GM23338 (cell line): ENCODE results near the gene CD6. TPM values are rescaled to one million over a fixed set of nuclear protein-coding genes. Genes with fewer than 3 reads are reported as not detected.

ENCODE experiments used
- ATAC-seq: fragments of 200-7000 bp; cut with Tn5 transposase; 3 replicates; pipeline ENCODE4 v1.9.1; 2020
- DNase-seq: peaks from one replicate; pipeline ENCODE4 v3.0.0-alpha.2; 2015; ENCODE audit warnings: low spot score
- H2AFZ ChIP-seq: fragments of 200-600 bp; sonication (generic); 2 replicates; pipeline ENCODE4 v1.8.0; 2016; ENCODE audit warnings: antibody characterized with exemption, mild to moderate bottlenecking, moderate library complexity
- H3F3A ChIP-seq: fragments of 200-600 bp; sonication (generic); replicated peaks from 2 replicates; pipeline ENCODE4 v1.8.0; 2017; ENCODE audit warnings: antibody characterized with exemption, mixed run types, low read depth
- H3K27ac ChIP-seq: fragments of 200-600 bp; sonication (generic); 2 replicates; pipeline ENCODE4 v1.6.1; 2016; ENCODE audit warnings: low read depth
- H3K27me3 ChIP-seq: fragments of 200-600 bp; sonication (generic); 2 replicates; pipeline ENCODE4 v1.8.0; 2016; ENCODE audit warnings: mild to moderate bottlenecking, mixed run types, moderate library complexity; ENCODE audit not compliant: insufficient read depth
- H3K36me3 ChIP-seq: fragments of 200-600 bp; sonication (generic); 2 replicates; pipeline ENCODE4 v1.8.0; 2016; ENCODE audit warnings: mild to moderate bottlenecking; ENCODE audit not compliant: insufficient read depth
- H3K4me1 ChIP-seq: fragments of 200-600 bp; sonication (generic); 2 replicates; pipeline ENCODE4 v1.8.0; 2016; ENCODE audit warnings: mild to moderate bottlenecking, moderate library complexity; ENCODE audit not compliant: insufficient read depth
- H3K4me2 ChIP-seq: fragments of 200-600 bp; sonication (generic); 2 replicates; pipeline ENCODE4 v1.7.1; 2017; ENCODE audit warnings: mixed run types
- H3K4me3 ChIP-seq: fragments of 200-600 bp; sonication (generic); 2 replicates; pipeline ENCODE4 v1.6.1; 2016; ENCODE audit warnings: mixed run types
- H3K79me2 ChIP-seq: fragments of 200-600 bp; sonication (generic); replicated peaks from 2 replicates; pipeline ENCODE4 v1.8.0; 2017; ENCODE audit warnings: mild to moderate bottlenecking; ENCODE audit not compliant: insufficient read depth
- H3K9me2 ChIP-seq: fragments of 200-600 bp; sonication (generic); 2 replicates; pipeline ENCODE4 v1.8.0; 2017; ENCODE audit not compliant: insufficient read depth
- H4K20me1 ChIP-seq: fragments of 200-600 bp; sonication (generic); replicated peaks from 2 replicates; pipeline ENCODE4 v1.8.0; 2017; ENCODE audit warnings: mild to moderate bottlenecking; ENCODE audit not compliant: insufficient read depth
- H3K27ac Mint-ChIP-seq: 2 replicates; pipeline ENCODE4 v1.8.0; 2020; ENCODE audit warnings: inconsistent platforms, mild to moderate bottlenecking, moderate library complexity, mixed read lengths
- H3K27me3 Mint-ChIP-seq: 3 replicates; pipeline ENCODE4 v1.8.0; 2022; ENCODE audit warnings: low read depth, mild to moderate bottlenecking, moderate library complexity, mixed read lengths, inconsistent platforms; ENCODE audit not compliant: insufficient read depth, poor library complexity
- H3K36me3 Mint-ChIP-seq: 3 replicates; pipeline ENCODE4 v1.8.0; 2021; ENCODE audit warnings: low read depth, mild to moderate bottlenecking, inconsistent platforms, moderate library complexity, mixed read lengths
- H3K4me1 Mint-ChIP-seq: 3 replicates; pipeline ENCODE4 v1.8.0; 2020; ENCODE audit warnings: mild to moderate bottlenecking, inconsistent platforms, mixed read lengths
- H3K4me3 Mint-ChIP-seq: 3 replicates; pipeline ENCODE4 v1.8.0; 2021; ENCODE audit warnings: moderate library complexity, mild to moderate bottlenecking, inconsistent platforms, mixed read lengths
- H3K9me3 Mint-ChIP-seq: 3 replicates; pipeline ENCODE4 v1.8.0; 2020; ENCODE audit warnings: moderate library complexity, mild to moderate bottlenecking, inconsistent platforms, mixed read lengths
- CREB1 ChIP-seq: fragments of 250-450 bp; sonication (Bioruptor Pico); IDR thresholded peaks from 2 replicates; pipeline ENCODE4 v1.5.0; 2020; ENCODE audit warnings: low read depth, mild to moderate bottlenecking, moderate library complexity
- CTCF ChIP-seq, 2 experiments: fragments of 200-600 bp in 1 of 2; sonication (generic) in 1 of 2; conservative IDR thresholded peaks; 2 replicates each; pipeline versions ENCODE4 v1.5.1 to v1.6.1; 2016 to 2017; ENCODE audit warnings: antibody characterized with exemption in 2 of 2, low read depth in 2 of 2, mild to moderate bottlenecking in 2 of 2, moderate library complexity in 1 of 2
- ETS1 ChIP-seq: IDR thresholded peaks from 2 replicates; pipeline ENCODE4 v1.6.1; 2016; ENCODE audit warnings: antibody characterized with exemption
- EZH2 ChIP-seq: fragments of 200-600 bp; sonication (generic); IDR thresholded peaks from one replicate; pipeline ENCODE4 v1.8.0; 2017; ENCODE audit warnings: antibody characterized with exemption, mild to moderate bottlenecking, low read depth; ENCODE audit not compliant: unreplicated experiment
- EZH2phosphoT487 ChIP-seq: fragments of 200-600 bp; sonication (generic); IDR thresholded peaks from one replicate; pipeline ENCODE4 v1.8.1; 2018; ENCODE audit warnings: antibody characterized with exemption; ENCODE audit not compliant: unreplicated experiment
- JUNB ChIP-seq: IDR thresholded peaks from one replicate; pipeline ENCODE4 v1.6.1; 2016; ENCODE audit warnings: antibody characterized with exemption; ENCODE audit not compliant: unreplicated experiment
- NANOG ChIP-seq: IDR thresholded peaks from 2 replicates; pipeline ENCODE4 v1.6.1; 2016; ENCODE audit warnings: antibody characterized with exemption, borderline replicate concordance
- POLR2AphosphoS5 ChIP-seq: IDR thresholded peaks from 2 replicates; pipeline ENCODE4 v1.6.1; 2016; ENCODE audit warnings: antibody characterized with exemption, low read depth
- REST ChIP-seq: IDR thresholded peaks from one replicate; pipeline ENCODE4 v1.6.1; 2018; ENCODE audit warnings: antibody characterized with exemption; ENCODE audit not compliant: unreplicated experiment
- STAT1 ChIP-seq: IDR thresholded peaks from one replicate; pipeline ENCODE4 v1.6.1; 2016; ENCODE audit warnings: antibody characterized with exemption; ENCODE audit not compliant: unreplicated experiment
- ZNF114 ChIP-seq: fragments of 250-450 bp; sonication (Bioruptor Pico); IDR thresholded peaks from 2 replicates; pipeline ENCODE4 v1.5.0; 2020; ENCODE audit warnings: mild to moderate bottlenecking, moderate library complexity
- ZNF331 ChIP-seq: fragments of 250-450 bp; sonication (Bioruptor Pico); IDR thresholded peaks from 2 replicates; pipeline ENCODE4 v1.5.0; 2020; ENCODE audit warnings: low read depth, mild to moderate bottlenecking, moderate library complexity
- ZNF462 ChIP-seq: fragments of 250-450 bp; sonication (Bioruptor Pico); IDR thresholded peaks from 2 replicates; pipeline ENCODE4 v1.5.0; 2020; ENCODE audit warnings: mild to moderate bottlenecking, moderate library complexity
- polyA plus RNA-seq: library from polyadenylated mRNA; unstranded; fragments of >200 nt; fragmentation: Nextera tagmentation; extraction: Ambion mirVana; gene quantifications from 2 replicates; pipeline ENCODE4 v1.2.1, GENCODE V29; 2016
- total RNA-seq: library from RNA; depleted of rRNA; stranded (reverse); fragments of >200 nt; shearing (Covaris generic); gene quantifications from 2 replicates; pipeline ENCODE4 v1.2.3, GENCODE V29; 2014

Gene CD6
- total and polyA plus RNA-seq, 2 experiments from 2014 or later: 0.49 TPM; not detected in 1

- Mint-ChIP-seq H3K36me3 (no peaks in the 10 kb centered on the region), H3K9me3 (no peaks in the 10 kb centered on the region)
- H3K4me3 ChIP-seq: no peak overlapping the region
Measured at GRCh38 chr11:60978546-60979380, 7.3 kb downstream of the CD6 start.

More at GRCh38 chr11:60978546-60979380, 7.3 kb downstream of the CD6 start:
- H3K27me3 Mint-ChIP-seq: peaks cover 5% of the 10 kb centered on the region
- Histone ChIP-seq H3K79me2 (no peaks in the 10 kb centered on the region), H3K36me3 (no peaks in the 10 kb centered on the region), H3K4me2 (no peak overlapping the region), H3K27ac (no peak overlapping the region), H3K4me1 (no peaks in the 10 kb centered on the region), H4K20me1 (no peaks in the 10 kb centered on the region), H3K9me2 (no peaks in the 10 kb centered on the region), H3F3A (no peaks in the 10 kb centered on the region), H3K27me3 (no peaks in the 10 kb centered on the region), H2AFZ (no peak overlapping the region)
- no peak overlapping the region for H3K27ac Mint-ChIP-seq
- H3K4me1 Mint-ChIP-seq: no peaks in the 10 kb centered on the region
- TF ChIP-seq EZH2phosphoT487 (no peak), EZH2 (no peak), CTCF (conservative IDR thresholded peaks at IDR 0.05; ENCODE audit: low read depth in 2 of 2) (no peak), ETS1 (no peak), JUNB (no peak), CREB1 (CRISPR knock-in tag) (no peak), ZNF114 (CRISPR knock-in tag) (no peak), ZNF331 (CRISPR knock-in tag) (no peak), REST (no peak), ZNF462 (no peak), POLR2AphosphoS5 (no peak), STAT1 (no peak), NANOG (no peak)
- no peak overlapping the region for H3K4me3 Mint-ChIP-seq
- no peak for DNase-seq
- ATAC-seq: no peak
